ENCODE measurements around the gene DIAPH2.

GRCh38 chrX:96655947-96656623, 28.6 kb upstream of the DIAPH2 start:
- TF ChIP-seq CTCF (conservative IDR thresholded peaks at IDR 0.05; ENCODE audit: low read length) = no peak
- no peak for TF ChIP-seq EZH2phosphoT487 (IDR thresholded peaks at IDR 0.05; ENCODE audit: borderline replicate concordance)
